Jurkat, Clone E6-1 (cell line): ENCODE measurements around the gene CANT1.
"Not testable (repeated sequence)": the region's sequence is repeated elsewhere in the genome, so short reads cannot be mapped to it uniquely, and the experiment has no call there.

Experiments
- DNase-seq: peaks from one replicate; pipeline ENCODE4 v3.0.0-alpha.2; 2011; ENCODE audit warnings: low read depth, low spot score
- H3K4me3 ChIP-seq: 2 replicates; pipeline ENCODE4 v1.5.1; 2011; ENCODE audit warnings: mild to moderate bottlenecking, low read length, control low read depth, moderate library complexity

CANT1 gene

DNA sequence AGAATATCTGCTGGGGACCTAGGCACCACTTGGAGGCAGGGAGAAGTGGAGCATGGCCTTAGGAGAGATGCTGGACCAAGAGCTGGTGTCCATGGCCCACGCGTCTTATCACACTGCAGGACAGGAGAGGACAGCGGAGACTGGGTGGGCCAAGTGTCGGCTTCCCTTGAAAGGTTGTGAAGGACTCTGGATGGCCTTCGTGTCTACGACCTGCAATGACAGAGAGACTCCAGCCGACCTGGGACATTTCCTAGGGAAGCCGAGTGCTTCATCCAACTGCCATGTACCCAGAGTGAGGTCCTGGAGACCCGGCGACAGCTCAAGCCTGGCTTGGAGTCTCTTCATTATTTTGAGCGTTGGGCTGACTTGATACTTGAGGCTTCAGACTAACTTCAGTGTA, 34.9 kb upstream of the CANT1 start:
- no peak overlapping the region for H3K4me3 ChIP-seq
- DNase-seq, result no peak

DNA sequence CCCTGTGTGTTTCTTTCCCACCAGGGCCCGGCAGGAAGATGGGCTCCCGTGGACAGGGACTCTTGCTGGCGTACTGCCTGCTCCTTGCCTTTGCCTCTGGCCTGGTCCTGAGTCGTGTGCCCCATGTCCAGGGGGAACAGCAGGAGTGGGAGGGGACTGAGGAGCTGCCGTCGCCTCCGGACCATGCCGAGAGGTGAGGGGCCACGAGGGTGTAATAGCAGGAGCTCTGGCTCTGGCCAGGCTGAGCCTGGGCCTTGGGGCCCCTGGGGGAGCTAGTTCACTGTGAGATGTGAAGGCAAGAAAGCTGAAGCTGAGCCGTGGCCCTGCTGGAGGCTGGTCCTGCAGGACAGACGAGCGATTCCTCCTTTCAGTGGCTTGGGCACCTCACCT, 34.4 kb upstream of the CANT1 start:
- no peak overlapping the region for H3K4me3 ChIP-seq
- DNase-seq, result no peak

DNA sequence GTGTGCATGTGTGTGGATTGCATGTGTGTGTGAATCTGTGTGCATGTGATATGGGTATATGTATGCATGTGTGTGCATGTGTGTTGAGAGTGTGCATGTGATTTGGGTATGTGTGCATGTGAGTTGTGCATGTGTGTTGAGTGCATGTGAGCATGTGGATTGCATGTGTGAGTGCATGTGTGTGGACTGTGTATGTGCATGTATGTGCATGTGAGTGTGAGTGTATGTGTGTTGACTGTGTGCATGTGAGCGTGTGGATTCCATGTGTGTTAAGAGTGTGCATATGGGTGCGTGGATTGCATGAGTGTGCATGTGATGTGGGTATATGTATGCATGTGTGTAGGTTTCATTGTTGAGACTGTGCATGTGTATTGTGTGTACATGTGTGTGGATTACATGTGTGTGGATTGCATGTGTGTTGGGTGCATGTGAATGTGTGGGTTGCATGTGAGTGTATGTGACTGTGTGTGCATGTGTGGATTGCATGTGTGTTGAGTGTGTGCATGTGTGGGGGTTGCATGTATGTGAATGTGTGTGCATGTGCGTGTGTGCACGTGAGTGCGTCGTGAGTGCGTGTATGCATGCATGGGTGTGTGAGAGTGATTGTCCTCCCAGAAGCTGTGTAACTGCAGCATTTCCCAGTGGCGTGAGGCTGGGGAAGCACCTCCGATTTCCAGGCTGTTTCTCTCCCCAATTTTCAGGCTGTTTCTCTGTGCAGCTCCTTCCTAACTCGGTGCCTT, 33.8 kb upstream of the CANT1 start:
- H3K4me3 ChIP-seq, result no peak overlapping the region

DNA sequence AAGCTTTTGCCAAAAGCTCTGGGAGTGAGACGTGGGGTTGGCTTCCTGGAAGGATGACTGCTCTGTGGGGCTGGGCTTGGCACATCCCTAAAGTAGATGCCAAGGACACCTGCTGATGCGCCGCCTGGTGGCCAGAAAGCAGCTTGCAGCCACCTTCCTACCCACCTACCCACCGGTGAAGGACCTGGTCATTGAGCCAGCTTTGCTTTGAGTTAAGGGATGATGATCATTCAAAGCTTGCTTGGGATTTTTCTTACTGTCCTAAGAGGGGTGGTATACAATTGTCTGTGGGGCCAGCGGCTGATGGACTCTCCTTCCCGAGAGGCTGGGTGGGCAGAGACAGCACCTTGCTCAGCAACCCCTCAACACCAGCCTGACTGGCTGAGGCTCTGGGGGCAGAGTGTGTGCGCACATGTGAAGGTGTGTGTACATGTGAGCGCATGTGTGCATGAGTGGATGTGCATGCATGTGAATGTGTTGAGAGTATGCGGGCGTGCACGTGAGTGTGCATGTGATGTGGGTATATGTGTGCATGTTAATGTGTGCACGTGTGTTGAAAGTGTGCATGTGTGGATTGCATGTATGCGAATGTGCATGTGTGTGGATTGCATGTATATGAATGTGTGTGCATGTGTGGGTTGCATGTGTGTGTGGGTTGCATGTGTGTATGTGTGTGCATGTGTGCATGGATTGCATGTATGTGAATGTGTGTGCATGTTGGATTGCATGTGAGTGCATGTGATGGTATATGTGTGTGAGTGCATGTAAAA, 33.0 kb upstream of the CANT1 start:
- no peak overlapping the region for H3K4me3 ChIP-seq
- DNase-seq, result peak; percentile 32

More for the DNA sequence above, 33.8 kb upstream of the CANT1 start:
- DNase-seq, result no peak

DNA sequence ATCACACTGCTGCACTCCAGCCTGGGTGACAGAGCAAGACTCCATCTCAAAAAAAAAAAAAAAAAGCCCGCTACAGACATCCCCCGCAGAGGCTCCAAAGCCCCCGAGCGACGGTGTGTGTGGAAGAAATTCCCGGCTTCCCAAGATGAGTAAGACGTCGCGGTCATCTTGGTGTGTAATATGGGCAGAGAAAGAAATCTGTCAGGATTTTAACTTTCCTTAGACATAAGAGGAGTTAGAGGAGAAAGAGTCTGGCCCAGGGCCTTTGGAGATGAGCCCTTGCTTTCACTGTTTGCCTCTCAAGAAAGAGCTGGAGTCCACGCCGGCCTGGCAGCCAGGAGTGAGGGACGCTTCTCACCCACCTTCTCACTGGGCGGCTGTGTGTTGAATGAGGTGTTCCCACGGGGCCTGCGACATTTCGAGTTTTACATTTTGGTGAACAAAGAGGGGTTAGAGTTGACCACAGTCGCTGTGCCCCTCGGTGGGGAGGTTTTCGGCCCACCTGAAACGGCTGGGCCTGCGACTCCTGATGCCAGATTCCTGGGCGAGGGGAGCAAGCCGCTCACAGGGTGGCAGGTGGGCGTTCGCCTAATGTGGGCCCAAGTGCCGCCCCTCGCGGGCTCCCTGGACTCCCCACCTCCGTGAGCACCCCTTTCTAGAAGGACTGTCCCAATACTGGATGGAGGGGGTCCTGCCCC, 32.3 kb upstream of the CANT1 start:
- DNase-seq, result no peak
- H3K4me3 ChIP-seq, result no peak overlapping the region

DNA sequence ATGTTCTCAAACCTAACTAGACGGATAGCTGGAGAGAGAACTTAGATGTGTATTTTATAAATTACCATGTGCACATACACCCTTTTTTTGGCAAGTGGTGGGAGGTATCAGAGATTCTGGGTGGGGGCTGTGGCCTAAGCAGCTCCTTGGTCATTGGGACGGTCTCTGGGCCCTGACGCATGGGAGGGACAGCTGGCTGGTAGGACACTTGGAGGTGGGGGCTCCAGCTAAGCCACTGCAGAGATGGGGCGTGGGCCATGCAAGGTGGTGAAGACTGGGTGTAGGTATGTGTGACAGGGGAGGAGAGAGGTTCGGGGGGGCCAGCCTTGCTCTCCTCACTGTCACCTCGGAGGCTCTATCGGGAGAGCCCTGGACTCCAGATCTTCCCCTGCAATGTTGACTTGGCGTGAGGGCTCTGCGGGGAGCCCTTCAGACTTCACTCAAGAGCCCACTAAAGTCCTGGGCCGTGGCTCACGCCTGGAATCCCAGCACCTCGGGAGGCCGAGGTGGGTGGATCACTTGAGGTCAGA, 31.5 kb upstream of the CANT1 start:
- no peak overlapping the region for H3K4me3 ChIP-seq
- no peak for DNase-seq

DNA sequence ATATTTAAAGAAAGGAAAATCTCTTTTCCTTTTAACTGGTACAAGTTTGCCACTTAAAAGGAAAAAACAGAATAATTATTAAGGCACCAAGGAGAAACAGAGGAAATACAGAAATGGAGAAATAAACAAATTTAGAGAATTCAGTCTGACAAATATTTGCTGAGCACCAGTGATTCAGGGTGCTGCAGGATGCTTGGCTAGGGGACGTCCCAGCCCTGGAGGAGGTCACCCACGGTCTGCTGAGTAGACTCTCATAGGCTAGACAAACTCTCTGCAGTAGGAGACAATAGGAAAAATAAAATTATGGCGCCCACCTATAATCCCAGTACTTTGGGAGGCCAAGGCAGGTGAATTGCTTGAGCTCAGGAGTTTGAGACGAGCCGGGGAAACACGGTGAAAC, 30.3 kb upstream of the CANT1 start:
- no peak overlapping the region for H3K4me3 ChIP-seq
- no peak for DNase-seq

DNA sequence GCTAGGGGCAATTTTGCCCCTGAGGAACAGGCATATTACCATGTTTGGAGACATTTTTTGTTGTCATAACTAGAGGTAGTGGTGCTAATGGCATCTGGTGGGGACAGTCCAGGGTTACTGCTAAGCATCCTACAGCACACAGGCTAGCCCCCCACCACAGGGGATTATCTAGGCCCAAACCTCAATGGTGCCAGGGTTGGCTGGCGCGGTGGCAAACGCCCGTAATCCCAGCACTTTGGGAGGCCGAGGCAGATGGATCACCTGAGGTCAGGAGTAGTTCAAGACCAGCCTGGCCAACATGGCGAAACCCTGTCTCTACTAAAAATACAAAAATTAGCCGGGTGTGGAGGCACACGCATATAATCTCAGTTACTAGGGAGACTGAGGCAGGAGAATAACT, 29.6 kb upstream of the CANT1 start:
- no peak for DNase-seq
- H3K4me3 ChIP-seq, result no peak overlapping the region

DNA sequence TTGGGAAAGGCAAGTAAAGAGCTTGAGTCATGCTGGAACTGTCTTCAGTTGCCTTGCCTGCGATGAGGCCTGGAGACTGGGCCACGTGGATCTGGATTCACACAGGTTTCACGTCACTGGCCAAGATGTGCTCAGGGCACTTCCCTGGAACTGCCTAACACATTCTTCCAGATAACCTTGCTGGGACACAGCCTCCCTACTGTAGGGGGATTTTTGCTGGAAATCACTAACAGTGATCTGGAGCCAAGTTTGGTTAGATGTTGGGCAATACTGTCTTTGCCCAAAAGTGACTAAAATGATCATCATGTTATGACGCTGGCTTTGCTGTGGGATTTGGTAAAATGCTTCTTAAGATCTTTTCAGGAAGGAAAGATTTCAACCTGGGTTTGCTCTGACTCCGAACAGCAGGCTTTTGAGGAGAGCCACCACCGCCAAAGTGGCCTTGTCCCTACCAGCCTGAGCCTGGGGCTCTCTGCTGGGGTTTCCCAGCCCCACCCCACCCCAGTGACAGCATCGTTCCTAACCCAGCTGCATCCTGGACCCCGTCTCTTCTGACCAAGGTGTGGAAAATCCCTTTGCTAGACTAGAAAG, 29.1 kb upstream of the CANT1 start:
- no peak for DNase-seq
- H3K4me3 ChIP-seq, result no peak overlapping the region

DNA sequence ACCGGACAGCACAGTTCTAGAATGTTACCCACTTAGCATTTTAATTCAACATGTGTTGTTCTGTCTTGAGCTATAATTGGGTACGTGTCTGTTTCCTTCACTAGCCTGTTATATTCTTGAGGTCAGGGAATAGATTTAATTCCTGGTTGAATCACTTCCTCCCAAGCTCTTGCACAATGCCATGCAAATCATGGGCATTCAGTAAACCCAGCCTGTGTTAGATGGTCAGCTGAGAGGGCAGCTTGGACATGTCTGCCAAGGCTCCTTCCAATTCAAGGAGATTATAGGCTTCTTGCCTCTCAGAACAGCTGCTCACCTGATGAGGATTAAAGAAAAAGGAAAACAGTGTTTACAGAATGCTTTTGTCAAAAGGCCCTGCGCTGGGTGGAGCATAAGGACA, 27.0 kb upstream of the CANT1 start:
- H3K4me3 ChIP-seq, result no peak overlapping the region
- DNase-seq, result no peak

DNA sequence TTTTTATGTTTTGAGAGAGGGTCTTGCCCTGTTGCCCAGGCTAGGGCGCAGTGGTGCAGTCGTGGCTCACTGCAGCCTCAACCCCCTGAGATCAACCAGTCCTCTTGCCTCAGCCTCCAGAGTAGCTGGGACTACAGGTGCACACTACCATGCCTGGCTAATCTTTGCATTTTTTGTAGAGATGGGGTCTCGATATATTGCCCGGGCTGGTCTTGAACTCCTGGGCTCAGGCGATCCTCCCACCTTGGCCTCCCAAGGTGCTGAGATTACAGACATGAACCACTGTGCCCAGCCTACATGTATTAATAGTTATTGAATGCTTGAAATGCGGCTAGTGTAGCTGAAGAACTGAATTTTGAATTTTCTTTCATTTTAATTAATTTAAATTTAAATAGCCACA, 26.6 kb upstream of the CANT1 start:
- no peak for DNase-seq
- no peak overlapping the region for H3K4me3 ChIP-seq

DNA sequence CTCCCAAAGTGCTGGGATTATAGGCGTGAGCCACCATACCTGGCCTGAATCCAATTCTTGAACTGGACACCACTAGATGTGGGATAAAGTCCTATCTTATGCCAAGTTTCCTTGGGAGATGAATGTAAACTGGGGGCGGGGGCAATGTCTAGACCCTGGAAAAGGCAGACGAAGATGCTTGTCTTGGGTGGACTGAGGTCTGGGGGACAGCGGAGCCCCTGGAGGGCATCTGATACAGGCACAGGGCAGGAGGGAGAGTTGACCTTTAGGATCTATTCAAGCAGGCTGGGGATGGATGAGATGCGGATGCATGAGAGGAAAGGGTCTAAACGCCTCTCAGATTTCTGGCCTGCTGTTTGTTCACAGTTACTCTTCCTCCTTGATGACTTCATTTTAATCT, 26.1 kb upstream of the CANT1 start:
- H3K4me3 ChIP-seq, result no peak overlapping the region

DNA sequence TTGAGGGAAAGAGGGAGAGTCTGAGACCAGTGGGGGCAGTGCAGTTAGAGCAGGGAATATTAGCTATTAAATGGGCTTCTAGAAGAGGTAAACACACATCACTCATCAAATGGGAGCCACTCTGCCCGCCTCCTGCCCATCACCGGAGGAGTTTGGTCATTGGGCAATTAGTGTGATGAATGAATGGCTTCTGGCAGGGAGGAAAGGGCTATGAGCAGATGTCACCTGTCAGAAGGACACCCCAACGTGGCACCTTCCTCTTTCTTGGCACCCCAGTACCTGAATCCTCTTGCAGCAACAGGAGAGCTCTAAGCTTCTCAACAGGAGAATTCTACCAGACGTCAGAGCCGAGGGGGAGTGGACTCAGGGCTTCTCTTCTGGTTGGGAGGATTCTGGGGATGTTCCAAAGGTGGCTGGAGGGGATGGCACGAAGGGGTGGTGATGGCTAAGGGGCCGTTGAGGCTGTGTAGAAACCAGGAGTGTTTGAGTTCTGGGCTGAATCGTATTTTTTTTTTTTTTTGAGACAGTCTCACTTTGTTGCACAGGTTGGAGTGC, 25.4 kb upstream of the CANT1 start:
- DNase-seq, result no peak
- H3K4me3 ChIP-seq, result no peak overlapping the region

More for the DNA sequence above, 26.1 kb upstream of the CANT1 start:
- no peak for DNase-seq

DNA sequence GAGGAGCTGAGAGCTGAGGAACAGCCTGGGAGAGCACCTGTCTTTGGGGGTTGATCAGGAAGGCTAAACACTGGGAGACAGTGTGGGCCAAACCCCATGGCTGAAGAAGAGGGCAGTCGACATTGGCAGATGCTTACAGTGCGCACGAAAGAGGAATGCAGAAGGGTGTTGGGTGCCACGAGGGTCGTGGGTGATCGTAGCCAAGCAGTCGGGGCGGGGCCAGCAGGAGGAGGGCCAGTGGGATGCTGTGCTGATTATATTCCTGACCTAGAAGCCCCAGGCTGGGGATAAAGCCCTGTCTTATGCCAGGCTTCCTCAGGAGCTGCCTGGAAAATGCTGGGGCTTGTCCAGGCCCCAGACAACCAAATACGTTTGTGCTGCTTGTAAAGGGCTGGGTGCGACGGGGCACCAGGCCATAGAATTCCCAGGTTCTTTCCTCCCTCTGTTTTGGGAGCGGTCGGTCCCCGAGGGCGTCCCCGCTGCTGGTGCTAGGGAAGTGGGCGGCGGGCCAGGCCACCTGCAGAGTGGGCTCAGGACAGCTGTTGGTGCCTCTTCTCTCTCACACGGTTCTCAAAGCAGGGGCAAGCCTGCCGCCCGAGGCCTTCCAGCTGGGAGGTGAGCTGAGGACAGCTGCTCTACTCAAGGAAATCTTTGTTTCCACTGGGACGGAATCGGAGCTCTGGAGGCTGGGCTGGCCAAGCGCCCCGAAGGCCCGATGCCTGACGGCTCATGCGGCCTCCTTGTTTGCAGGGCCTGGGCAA, 24.4 kb upstream of the CANT1 start:
- DNase-seq, result no peak
- H3K4me3 ChIP-seq, result no peak overlapping the region

DNA sequence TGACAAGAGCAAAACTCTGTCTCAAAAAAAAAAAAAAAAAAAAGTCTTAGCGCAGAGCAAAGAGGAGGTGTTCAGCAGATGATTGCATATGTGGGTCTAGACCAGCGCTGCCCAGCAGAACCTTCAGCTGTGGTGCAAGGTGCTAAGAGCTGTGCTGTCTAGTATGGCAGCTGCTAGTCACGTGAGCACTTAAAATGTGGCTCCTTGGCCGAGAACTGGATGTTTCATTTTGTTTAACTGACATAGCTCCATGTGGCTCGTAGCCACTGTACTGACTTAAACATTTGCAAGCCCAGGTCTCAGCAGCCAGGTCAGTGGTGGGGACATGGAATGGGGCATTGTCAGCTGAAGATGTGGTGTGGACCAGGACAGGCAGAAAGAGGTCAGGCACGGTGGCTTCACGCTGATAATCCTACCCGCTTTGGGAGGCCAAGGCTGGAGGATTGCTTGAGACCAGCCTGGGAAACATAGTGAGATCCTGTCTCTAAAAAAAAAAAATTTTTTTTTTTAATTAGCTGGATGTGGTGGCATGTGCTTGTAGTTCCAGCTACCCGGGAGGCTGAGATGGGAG, 23.6 kb upstream of the CANT1 start:
- no peak overlapping the region for H3K4me3 ChIP-seq
- DNase-seq, result no peak

DNA sequence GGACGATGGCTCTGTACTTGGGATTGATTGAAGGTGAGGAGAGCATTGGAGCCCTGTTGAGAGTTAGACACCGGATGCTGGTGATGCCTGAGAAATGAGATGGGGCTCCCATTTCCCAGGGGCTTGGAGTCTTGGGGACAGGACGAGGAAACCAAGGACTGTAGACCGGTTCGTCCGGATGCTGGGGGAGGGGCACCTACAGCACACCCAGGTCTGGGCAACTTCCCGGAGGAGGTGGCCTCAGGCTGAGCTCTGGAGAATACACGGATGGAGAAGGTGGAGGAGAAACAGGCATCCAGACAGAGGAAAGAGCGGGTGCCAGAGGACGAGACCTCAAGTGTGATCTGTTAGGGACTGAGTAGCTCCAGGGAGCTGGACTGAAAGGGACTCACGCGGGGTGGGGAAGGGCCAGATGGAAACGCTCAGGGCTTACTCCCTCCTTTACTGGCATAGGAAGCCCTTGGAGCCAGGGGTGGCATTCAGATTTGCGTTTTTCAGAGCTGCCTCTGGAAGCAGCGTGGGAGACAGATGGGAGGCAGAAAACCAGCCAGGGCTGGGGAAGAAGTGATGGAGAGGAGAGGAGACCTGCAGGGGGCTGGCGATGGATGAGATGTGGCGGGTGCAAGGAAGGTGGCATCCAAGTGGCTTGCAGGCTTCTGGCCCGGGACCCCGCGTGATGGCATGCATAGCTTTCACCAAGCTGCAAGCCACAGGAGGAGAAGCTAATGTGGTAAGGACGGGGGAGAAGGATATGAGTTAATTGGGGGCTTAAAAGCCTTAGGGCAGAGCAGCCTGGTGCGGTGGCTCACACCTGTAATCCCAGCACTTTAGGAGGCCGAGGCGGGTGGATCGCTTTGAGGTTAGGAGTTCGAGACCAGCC, 22.7 kb upstream of the CANT1 start:
- DNase-seq, result no peak

DNA sequence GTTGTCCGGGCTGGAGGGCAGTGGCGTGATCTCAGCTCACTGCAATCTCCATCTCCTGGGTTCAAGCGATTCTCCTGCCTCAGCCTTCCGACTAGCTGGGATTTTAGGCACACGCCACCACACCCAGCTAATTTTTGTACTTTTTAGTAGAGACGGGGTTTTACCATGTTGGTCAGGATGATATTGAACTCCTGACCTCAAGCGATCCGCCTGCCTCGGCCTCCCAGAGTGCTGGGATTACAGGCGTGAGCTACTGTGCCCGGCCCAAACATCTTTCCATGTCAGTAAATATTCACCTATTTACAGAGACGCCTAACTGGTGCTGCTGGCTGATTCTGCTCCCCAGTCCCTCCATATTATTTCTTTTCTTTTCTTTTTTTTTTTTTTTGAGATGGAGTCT, 21.1 kb upstream of the CANT1 start:
- H3K4me3 ChIP-seq, DNase-seq: not testable (repeated sequence)

More for the DNA sequence above, 22.7 kb upstream of the CANT1 start:
- no peak overlapping the region for H3K4me3 ChIP-seq
